Fibroblast of skin of abdomen (primary cell): Measurements from ENCODE around the gene AKAP6.
A peak's percentile ranks its signal among the peaks of the same experiment; 100 is the strongest.

Experiments used
- DNase-seq: peaks from one replicate; pipeline ENCODE4 v3.0.0-alpha.2; 2013

The AKAP6 gene

GRCh38 chr14:32330351-32331111 lies 1.4 kb downstream of the AKAP6 start:
- DNase-seq, result no peak

- DNase-seq, result no peak
Measured at GRCh38 chr14:32331206-32331605, 2.1 kb downstream of the AKAP6 start.

- DNase-seq, result no peak
Measured at GRCh38 chr14:32332415-32333316, 3.6 kb downstream of the AKAP6 start.

- DNase-seq, result no peak
Measured at GRCh38 chr14:32336702-32337101, 7.6 kb downstream of the AKAP6 start.

- no peak for DNase-seq
Measured at GRCh38 chr14:32337759-32338158, 8.7 kb downstream of the AKAP6 start.

GRCh38 chr14:32339188-32339587 lies 10.1 kb downstream of the AKAP6 start:
- no peak for DNase-seq

GRCh38 chr14:32341947-32342846 lies 13.1 kb downstream of the AKAP6 start:
- no peak for DNase-seq

- no peak for DNase-seq
Measured at GRCh38 chr14:32342847-32343194, 13.7 kb downstream of the AKAP6 start.

GRCh38 chr14:32343926-32344430 lies 14.9 kb downstream of the AKAP6 start:
- no peak for DNase-seq

- peak; percentile 27 for DNase-seq
Measured at GRCh38 chr14:32345311-32345791, 16.3 kb downstream of the AKAP6 start.

- no peak for DNase-seq
Measured at GRCh38 chr14:32349322-32349721, 20.2 kb downstream of the AKAP6 start.

GRCh38 chr14:32350020-32350419 lies 20.9 kb downstream of the AKAP6 start:
- no peak for DNase-seq

GRCh38 chr14:32352631-32353030 lies 23.5 kb downstream of the AKAP6 start:
- DNase-seq, result no peak

GRCh38 chr14:32354716-32355115 lies 25.6 kb downstream of the AKAP6 start:
- no peak for DNase-seq

GRCh38 chr14:32358781-32359180 lies 29.7 kb downstream of the AKAP6 start:
- no peak for DNase-seq

- DNase-seq, result no peak
Measured at GRCh38 chr14:32361674-32362073, 32.6 kb downstream of the AKAP6 start.

- DNase-seq, result no peak
Measured at GRCh38 chr14:32363761-32364160, 34.7 kb downstream of the AKAP6 start.

GRCh38 chr14:32364941-32365340 lies 35.8 kb downstream of the AKAP6 start:
- no peak for DNase-seq

GRCh38 chr14:32366256-32366879 lies 37.3 kb downstream of the AKAP6 start:
- DNase-seq, result peak; percentile 64

GRCh38 chr14:32366986-32367385 lies 37.9 kb downstream of the AKAP6 start:
- DNase-seq, result peak; percentile 31

- peak; percentile 35 for DNase-seq
Measured at GRCh38 chr14:32367516-32367915, 38.4 kb downstream of the AKAP6 start.

- no peak for DNase-seq
Measured at GRCh38 chr14:32368107-32368506, 39.0 kb downstream of the AKAP6 start.
